Neutrophil (primary cell): ENCODE measurements around the gene CRTC2.

Source experiments
- H3K27ac ChIP-seq: fragments of 200-600 bp; sonication (generic); 2 replicates; pipeline ENCODE4 v1.5.1; 2016; ENCODE audit warnings: mild to moderate bottlenecking, moderate library complexity
- H3K27me3 ChIP-seq: fragments of 200-600 bp; sonication (generic); 2 replicates; pipeline ENCODE4 v1.6.0; 2016; ENCODE audit warnings: mild to moderate bottlenecking
- H3K36me3 ChIP-seq: fragments of 200-600 bp; sonication (generic); 2 replicates; pipeline ENCODE4 v1.5.1; 2017
- H3K4me1 ChIP-seq, 2 experiments: fragments of 200-600 bp in 1 of 2; sonication (generic) in 1 of 2; 1 replicate in 1 of 2; 2 replicates in 1 of 2; pipeline versions ENCODE4 v1.5.1 to v1.6.1; 2013 to 2016; ENCODE audit warnings: low read depth in 1 of 2, low read length in 1 of 2, mild to moderate bottlenecking in 1 of 2, moderate library complexity in 1 of 2; ENCODE audit not compliant: control insufficient read depth in 1 of 2, insufficient read depth in 1 of 2
- H3K4me3 ChIP-seq, 2 experiments: fragments of 200-600 bp in 1 of 2; sonication (generic) in 1 of 2; 1 replicate in 1 of 2; 2 replicates in 1 of 2; pipeline ENCODE4 v1.5.1; 2013 to 2016; ENCODE audit warnings: low read depth in 1 of 2, low read length in 1 of 2, mild to moderate bottlenecking in 1 of 2, moderate library complexity in 1 of 2
- H3K9me3 ChIP-seq: fragments of 200-600 bp; sonication (generic); 2 replicates; pipeline ENCODE4 v1.5.1; 2016
- TF ChIP-seq, protein P1 (sequence below): fragments of 200-600 bp; sonication (generic); IDR thresholded peaks from 2 replicates; pipeline ENCODE4 v1.5.1; 2016; ENCODE audit warnings: antibody characterized with exemption

The CRTC2 gene

DNA sequence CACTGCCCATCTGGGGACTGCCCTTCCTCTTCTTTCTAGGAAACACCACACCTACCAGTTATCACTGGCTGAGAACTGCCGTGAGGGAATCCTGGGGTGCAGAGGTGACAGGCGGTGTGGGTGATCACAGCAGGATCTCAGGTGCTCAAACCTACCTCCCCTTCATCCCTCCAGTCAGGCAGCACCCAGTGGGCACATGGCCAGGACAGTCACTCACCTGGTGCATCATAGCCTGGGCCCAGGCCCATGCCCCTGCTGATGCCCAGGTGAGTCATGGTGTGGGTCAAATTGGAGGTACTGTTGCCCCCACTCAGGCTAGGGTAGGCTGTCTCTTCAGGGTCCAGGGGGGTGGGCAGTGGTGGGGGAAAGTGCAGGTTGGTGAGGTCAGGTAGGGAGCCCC lies 6.6 kb downstream of the CRTC2 start:
- H3K27me3 ChIP-seq = no peaks in the 10 kb centered on the region
- H3K9me3 ChIP-seq = no peaks in the 10 kb centered on the region
- TF ChIP-seq, protein P1, sequence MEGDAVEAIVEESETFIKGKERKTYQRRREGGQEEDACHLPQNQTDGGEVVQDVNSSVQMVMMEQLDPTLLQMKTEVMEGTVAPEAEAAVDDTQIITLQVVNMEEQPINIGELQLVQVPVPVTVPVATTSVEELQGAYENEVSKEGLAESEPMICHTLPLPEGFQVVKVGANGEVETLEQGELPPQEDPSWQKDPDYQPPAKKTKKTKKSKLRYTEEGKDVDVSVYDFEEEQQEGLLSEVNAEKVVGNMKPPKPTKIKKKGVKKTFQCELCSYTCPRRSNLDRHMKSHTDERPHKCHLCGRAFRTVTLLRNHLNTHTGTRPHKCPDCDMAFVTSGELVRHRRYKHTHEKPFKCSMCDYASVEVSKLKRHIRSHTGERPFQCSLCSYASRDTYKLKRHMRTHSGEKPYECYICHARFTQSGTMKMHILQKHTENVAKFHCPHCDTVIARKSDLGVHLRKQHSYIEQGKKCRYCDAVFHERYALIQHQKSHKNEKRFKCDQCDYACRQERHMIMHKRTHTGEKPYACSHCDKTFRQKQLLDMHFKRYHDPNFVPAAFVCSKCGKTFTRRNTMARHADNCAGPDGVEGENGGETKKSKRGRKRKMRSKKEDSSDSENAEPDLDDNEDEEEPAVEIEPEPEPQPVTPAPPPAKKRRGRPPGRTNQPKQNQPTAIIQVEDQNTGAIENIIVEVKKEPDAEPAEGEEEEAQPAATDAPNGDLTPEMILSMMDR = no peak
- peaks cover 79% of the 10 kb centered on the region for H3K36me3 ChIP-seq
- no peak overlapping the region for H3K27ac ChIP-seq
- no peak overlapping the region for H3K4me3 ChIP-seq
- H3K4me1 ChIP-seq = peaks cover 23 to 26% of the 10 kb centered on the region in 2 experiments

DNA sequence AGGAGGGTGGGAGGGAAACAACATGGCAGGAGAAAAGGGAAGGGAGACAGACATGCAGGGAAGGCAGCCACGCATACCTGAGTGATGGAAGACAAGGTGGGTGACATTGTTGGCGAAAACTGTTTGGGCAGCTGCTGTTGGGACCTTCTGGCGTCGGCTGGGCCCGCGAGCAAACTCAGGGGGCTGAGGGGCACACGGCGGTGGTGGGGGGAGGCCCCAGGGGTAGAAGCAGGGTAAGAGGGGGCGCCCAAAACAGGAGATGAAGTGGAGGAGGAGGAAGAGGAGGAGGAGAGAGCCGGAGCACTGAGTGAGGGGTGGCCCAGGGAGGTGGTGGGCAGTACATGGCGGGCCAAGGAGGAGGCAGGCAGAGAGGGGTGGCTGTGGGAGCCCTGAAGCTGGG lies 7.2 kb downstream of the CRTC2 start:
- peaks cover 79% of the 10 kb centered on the region for H3K36me3 ChIP-seq
- TF ChIP-seq, protein P1 = no peak
- H3K27me3 ChIP-seq = no peaks in the 10 kb centered on the region
- no peaks in the 10 kb centered on the region for H3K9me3 ChIP-seq
- H3K27ac ChIP-seq = no peak overlapping the region
- H3K4me1 ChIP-seq = peaks cover 19 to 24% of the 10 kb centered on the region in 2 experiments
- H3K4me3 ChIP-seq = no peak overlapping the region

DNA sequence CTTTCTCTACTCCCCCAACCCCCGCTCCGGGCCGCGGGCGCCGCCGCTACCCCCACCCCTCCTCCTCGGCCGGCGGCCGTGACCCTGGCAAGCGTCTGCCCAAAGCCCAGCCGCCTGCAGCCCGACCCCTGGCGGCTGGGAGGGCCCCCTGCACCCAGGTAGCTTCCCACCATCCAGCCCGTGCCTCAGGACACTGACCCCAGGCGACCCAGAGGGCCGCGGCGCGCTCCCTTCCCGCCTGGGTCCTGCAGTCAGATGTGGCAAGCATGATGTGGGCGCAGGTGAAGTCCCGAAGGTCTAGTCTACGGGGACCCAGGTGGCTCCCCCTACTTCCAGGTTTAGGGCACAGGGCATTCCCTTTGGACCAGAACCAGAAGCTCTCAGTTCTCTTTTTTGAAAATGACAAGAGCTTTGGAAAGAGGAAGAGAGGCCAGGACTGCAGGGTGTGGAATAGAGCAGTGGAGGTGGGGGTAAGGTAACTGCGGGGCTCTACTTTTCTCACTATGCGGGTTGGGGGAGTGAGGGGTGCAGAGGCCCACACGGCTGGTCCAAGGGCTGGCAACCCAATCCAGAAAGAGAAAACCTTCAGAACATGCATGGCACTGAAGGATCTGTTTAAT lies 11.7 kb downstream of the CRTC2 start, which contains the start of gene DENND4B:
TSS of gene DENND4B (minus strand) at position 97 of the 620 bp plus-strand sequence. CDS start 2,344 bp downstream, outside the sequence.
- Histone ChIP-seq H3K4me1 (peaks cover 41 to 44% of the 10 kb centered on the region in 2 experiments), H3K9me3 (no peaks in the 10 kb centered on the region), H3K27ac (peak within 1 kb of the TSS; percentile 100), H3K36me3 (peaks cover 65% of the 10 kb centered on the region), H3K4me3 (peak within 1 kb of the TSS; percentile 75 to 83), H3K27me3 (no peaks in the 10 kb centered on the region)
- TF ChIP-seq, protein P1 = peak; percentile 97

DNA sequence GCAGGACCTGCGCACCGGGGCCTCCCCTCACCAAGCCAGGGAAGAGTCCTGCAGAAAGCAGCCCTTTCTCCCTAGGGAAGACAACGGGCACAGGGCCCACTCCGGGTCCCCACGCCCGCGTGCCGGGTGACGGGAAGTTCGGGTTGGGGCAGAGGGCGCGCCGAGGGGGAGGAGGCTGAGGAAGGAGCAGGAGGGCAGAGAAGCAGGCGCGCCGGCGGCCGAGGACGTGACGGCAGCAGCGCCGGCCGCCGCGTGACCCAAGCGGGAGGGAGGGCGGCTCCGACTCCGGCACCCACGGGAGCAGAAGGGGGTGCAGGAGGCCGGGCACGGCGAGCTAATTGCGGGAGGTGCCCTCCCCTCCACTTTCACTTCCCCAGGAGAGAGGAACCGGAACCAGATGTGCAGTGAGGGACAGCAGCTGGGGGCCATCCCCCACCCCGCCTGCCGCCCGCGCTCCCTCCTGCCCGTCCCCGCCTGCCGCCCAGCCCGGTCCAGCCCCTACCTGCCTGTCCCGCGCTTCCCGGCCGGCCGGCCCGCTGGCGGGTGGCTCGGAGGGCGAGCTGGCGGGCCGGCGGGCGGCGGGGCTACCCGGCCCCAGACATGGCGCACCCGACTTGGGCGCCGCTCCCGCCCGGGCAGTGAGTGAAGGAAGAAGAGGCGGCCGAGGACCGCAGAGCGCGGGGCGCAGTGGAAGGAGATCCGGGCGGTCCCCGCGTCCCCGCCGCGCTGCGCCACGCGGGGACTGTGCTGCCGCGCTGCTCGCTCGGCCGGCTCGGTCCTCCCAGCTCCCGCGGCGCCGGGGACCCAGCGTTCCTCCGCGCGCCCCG lies 12.4 kb downstream of the CRTC2 start:
- peak overlapping the region; percentile 100 for H3K27ac ChIP-seq
- peaks cover 65% of the 10 kb centered on the region for H3K36me3 ChIP-seq
- TF ChIP-seq, protein P1 = no peak
- peaks cover 41 to 47% of the 10 kb centered on the region in 2 experiments for H3K4me1 ChIP-seq
- no peaks in the 10 kb centered on the region for H3K9me3 ChIP-seq
- H3K4me3 ChIP-seq = peak overlapping the region; percentile 75 to 83
- no peaks in the 10 kb centered on the region for H3K27me3 ChIP-seq

DNA sequence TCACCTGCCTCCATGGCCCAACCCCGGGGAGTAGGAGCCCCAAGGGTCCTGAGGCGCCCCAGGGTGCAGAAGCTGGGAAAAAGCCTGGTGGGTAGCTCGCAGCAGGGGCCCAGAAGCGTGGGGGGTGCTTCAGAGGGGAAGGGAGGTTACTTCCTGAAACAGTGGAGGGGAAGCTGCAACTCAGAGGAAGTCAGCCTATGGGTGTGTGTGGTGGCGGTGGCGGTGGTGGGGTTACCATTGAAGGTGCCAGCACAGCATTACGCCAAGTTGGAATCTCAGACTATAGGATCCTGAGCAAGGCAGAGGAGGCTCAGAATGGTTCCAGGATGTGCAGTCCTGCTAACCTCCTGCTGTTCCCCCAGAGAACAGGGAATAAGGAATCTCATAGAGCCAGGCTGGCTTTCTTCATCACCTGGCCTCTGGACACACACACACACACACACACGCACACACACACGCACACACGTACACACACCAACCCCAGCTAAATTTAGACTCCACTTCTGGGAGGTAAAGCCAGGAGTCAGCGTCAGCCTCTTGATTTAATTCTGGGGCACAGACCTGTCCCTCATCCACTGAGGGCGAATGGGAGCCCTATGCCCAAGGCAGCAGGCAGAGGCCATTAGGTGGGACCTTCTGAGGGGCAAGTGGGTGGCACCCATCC lies 13.1 kb downstream of the CRTC2 start:
- H3K27me3 ChIP-seq = no peaks in the 10 kb centered on the region
- TF ChIP-seq, protein P1 = peak; percentile 25
- H3K27ac ChIP-seq = peak overlapping the region; percentile 100
- H3K36me3 ChIP-seq = peaks cover 65% of the 10 kb centered on the region
- H3K4me1 ChIP-seq = peaks cover 41 to 47% of the 10 kb centered on the region in 2 experiments
- no peaks in the 10 kb centered on the region for H3K9me3 ChIP-seq
- peak overlapping the region; percentile 75 to 83 for H3K4me3 ChIP-seq
